Retina (tissue), 1 donor: Measurements from ENCODE around the gene CLCN2.
A peak's percentile ranks its signal among the peaks of the same experiment; 100 is the strongest.

Source experiments
- DNase-seq: peaks from one replicate; pipeline ENCODE4 v3.0.0-alpha.2; 2016

The CLCN2 gene

DNA sequence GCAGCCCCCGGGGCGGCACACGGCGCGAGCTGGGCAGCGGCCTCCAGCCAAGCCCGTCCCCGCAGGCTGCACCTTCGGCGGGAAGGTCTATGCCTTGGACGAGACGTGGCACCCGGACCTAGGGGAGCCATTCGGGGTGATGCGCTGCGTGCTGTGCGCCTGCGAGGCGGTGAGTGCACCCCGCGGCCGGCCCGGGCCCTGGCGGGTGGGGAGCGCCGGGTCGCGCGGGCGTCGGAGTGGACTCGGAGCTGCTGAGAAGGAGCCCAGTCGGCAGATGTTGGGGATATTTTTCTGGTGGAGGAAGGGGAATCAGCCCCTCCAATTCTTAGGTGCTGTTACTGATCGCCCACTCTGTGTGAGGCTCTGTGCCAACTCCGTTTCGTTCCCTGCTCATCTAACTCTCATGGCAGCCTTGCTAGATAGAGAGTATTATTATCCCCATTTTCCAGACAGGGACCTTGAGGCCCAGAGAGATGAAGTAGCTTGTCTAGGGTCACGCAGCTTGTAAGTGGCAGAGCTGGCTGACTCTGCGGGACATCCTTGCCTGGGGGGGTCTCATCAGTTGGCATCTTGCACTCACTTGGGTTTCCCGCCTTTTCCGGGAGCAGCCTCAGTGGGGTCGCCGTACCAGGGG is 19.3 kb upstream of the CLCN2 start:
- peak; percentile 63 for DNase-seq

DNA sequence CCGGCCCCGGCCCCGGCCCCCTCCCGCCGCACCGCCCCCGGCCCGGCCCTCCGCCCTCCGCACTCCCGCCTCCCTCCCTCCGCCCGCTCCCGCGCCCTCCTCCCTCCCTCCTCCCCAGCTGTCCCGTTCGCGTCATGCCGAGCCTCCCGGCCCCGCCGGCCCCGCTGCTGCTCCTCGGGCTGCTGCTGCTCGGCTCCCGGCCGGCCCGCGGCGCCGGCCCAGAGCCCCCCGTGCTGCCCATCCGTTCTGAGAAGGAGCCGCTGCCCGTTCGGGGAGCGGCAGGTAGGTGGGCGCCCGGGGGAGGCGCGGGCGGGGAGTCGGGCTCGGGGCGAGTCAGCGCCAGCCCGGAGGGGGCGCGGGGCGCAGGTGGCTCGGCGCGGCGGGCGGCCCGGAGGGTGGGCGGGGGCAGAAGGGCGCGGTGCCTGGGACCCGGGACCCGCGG is 18.8 kb upstream of the CLCN2 start:
- no peak for DNase-seq

DNA sequence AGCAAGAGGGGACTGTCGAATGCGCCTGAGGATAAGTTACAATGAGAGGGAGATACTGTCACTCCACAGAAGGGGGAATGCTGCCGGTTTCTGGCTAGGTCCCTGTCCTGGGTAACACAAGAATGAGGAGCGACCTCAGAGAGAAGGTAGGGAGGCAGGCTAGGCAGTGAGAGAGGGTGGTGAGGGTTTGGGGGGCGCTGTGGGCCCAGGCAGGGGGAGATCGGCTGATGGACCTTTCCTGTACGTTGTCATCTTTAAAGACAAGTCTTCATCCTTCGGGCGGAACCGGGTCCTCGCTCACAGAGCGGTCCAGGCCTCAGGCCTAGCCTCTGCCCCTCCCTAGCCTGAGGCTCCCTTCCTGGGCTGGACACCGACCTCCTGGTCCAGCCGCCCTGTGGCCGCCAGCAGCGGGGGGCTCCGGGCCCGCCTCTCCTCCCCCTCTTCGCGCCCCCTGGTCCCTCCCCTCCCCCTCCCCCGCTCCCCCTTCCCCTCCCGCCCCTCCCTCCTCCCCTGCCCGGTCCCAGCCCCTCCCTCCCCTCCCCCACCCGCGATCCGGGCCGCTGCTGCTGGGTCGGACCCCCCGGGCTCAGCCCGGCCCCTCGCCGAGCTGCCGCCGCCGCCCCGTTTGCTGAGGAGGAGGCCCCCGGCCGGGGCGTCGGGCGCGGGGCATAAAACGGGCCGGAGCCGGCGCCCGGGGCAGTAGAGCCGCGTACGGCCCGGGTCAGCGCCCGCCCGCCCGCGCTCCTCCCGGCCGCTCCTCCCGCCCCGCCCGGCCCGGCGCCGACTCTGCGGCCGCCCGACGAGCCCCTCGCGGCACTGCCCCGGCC is 18.2 kb upstream of the CLCN2 start, which contains the start of gene CHRD:
CHRD (plus strand) TSS at position 697 of the 827 bp plus-strand sequence. CDS start 265 bp downstream, outside the sequence.
- peak; percentile 51 for DNase-seq

DNA sequence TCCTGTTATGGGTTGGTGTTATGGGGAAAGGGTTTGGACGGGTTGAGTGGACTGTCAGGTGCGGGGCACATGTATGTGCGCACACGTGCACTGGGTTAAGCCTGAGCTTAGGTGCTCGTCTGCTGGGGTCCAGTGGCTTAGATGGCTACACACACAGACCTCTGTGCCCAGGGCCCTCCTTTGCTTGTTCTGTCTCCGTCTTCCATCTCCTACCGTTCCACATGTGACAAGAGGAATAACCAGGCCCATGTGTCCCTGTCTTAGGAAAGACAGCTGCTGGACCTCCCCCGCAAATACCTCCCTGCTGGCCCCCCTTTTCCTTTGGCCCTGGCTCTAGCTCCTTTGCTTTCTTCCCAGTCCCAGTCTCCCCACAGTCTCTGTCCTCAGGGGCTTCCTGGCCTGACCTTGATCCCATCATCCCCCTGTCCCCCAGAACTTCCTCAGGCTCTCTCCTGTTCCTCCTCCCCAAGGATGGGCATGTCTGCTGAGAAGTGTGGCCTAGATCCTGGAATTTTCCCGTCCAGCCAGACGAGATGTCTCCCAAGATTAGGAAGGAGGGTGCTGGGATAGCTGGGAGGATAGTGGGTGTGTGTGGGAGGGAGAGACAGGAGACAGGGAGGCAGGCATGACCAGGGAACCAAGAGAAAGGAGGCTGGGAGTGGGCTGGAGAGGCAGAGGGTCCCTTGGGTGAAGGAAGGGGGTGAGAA is 17.4 kb upstream of the CLCN2 start:
- DNase-seq: no peak

DNA sequence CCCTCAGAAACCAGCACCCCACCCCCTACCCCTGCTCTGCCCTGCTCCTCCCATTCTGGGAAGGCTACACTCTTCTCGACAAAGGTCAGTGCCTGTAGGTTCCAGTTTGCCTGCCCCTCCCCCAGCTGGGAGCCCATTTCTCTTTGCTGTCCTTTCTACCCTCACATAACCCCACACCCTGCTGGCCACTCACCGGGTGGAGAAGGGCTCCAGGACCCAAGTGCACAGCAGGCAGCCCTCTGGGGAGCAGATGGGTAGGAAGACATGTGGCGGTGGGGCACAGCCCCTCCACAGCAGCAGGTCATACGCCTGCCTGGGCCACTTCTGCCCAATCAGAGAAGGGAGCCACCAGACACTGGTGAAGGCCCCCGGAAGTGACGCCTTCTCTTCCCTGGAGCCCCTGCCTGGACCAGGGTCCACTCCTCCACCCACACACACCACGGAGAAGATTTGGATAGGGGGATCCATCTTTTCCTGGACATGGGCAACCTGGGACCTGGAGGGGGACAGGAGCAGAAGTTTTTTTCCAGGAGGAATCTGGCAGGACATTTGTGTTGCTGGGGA is 16.6 kb upstream of the CLCN2 start, which contains the start of gene THPO:
THPO (minus strand) TSS at position 326 of the 564 bp plus-strand sequence. CDS start 1,948 bp downstream, outside the sequence.
- DNase-seq: no peak

DNA sequence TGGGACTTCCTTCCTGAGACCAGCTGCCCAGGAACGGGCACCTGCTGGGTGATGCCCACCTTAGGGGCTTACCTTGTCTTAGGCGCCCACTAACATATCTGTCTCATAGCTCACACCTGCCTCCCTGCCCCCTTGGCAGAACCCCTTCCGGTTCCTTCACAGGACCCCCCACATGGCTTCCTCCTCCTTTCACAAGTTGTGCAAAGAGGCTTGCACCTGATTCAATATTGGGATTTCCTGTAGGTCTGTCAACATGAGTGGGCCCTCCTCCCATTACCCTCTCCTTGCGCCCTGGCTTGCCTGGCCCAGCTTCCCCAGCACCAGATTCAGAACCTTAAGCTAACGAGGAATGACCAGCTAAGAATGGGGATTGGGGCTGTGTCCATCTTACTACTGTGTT is 16.0 kb upstream of the CLCN2 start:
- no peak for DNase-seq

DNA sequence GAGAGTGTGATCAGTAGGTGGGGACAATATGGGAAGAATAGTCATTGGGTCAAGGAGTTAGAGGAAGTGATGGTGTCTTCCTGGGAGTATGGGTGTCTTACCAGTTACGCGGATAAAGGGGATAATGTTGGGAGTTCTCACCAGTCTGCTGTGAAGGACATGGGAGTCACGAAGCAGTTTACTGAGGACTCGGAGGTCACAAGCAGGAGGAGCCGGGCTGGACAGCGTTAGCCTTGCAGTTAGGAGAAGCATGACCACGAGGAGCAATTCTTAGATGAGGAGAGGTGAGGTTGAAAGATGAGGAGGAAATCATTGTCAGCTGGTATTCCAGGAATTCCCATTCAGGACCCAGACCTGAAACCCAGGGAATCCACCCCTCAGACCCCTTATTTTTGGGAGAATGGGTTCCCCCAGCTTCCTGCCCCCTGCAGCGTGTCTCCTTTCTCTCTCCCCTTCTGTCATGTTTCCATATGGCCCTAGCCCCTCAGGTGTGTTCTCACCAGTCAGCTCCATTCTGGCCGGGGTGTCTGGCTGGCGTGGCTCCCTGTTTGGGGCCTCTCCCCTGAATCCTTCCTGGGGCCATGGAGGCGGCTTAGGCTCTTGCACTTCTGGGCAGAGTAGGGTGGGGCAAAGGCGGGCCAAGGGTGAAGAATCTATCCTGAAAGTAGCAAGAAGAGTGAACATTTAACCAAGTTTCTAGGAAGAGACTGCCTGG is 14.5 kb upstream of the CLCN2 start:
- no peak for DNase-seq

DNA sequence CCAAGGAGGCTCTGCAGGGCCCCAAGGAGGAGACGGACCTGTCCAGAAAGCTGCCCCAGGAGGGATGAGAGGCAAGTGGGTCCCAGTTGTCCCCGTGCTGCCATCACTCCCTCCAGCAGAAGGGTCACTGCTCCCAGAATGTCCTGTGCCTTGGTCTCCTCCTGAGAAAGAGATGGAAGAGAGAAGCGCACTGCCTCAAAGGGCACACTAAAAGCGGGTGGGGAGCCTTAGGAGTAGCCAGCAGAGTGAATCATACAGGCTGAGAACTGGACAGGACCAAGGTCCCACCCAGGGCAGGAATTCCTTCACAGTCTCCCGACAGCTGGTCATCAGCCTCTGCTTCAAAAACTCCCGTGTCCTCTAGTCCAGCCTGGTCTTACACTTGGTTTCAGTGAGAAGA is 12.0 kb upstream of the CLCN2 start:
- DNase-seq: no peak

DNA sequence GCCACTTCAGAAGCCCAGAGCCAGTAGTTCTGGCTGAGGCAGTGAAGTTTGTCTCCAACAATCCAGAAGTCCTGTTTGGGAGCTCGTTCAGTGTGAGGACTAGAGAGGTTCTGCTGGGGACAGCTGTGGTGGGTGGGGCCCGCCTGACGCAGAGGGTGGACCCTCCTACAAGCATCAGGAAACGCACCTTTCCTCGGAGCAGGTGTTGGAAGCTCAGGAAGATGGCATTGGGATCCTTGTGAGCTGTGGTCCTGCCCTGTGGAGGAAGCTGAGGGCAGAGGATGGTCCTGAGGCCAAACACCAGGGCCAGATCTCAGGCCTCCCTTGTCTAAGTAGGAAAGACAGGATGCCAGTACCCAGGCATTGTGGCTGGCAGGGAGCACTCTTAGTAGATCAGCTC is 11.5 kb upstream of the CLCN2 start:
- no peak for DNase-seq

DNA sequence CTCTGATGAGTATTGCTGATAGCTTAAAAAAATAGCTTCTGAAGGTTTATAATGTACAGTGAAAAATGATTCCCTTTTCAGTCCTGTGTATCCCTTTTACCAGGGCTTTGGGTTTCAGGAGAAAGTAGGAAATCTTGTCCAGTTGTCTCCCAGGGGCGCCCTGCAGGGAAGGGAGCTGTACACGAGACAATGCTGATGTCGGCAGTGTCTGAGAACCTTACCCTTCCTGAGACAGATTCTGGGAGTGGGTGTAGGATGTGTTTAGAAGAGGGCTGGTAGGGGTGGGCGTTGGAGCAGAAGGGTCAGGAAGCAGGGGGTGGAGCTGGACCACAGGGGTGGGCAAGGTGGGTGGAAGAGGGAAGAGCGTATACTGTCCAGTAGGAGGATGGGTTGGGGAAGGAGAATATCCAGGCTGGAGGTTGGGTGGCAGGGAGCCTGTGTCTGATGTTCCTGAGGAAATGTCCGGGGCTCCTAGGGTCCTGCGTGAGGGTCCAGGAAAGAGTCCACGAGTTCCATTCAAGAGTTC is 11.0 kb upstream of the CLCN2 start:
- no peak for DNase-seq

DNA sequence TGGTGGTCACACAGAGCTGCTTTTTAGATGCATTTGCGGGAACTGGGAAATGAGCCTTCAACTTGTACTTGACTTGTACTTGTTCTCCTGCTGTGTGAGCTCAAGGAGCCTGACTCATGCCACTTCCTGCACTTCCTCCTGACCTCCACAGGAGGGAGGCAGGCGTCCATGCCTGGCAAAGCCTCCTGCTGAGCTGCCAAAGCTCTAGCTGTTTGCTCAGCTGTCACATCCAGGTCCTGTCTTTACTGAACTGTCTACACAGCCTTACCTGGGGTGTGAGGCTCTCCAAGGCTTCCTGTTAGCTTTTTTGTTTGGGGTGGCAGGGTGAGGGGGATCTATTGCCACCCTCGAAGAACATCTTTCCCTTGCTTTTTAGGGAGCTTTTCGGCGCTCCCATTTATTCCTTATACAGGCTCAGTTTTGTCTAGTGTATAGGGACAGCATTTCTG is 10.2 kb upstream of the CLCN2 start:
- DNase-seq: peak; percentile 74

DNA sequence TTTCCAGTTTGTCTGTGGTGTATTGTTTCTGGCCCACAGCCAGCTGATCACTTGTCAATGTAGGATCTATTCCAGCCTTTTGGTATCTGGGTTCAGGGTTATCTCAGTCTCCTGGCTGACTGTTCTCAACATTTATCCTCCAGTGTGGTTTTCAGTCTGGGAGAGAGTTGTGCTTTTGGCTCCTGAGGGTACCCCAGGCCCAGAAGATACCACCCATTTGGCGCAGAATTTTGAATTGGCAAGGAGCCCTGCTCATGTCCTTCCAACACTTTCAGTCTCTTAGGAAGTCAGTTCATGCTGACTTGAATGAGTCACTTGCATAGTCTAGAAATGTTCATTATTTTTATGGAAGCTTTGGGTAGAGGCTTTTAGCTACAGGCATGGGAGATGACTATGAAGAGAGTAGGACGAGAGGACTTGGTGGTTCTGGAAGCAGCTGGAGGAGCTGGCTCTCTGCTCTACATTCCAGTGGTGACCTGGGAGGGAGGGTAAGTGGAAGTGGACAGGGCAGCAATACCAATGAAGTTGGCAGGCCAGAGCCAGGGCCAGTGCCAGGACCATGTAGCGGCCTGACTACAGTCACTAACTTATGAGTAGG is 7.3 kb upstream of the CLCN2 start:
- no peak for DNase-seq

DNA sequence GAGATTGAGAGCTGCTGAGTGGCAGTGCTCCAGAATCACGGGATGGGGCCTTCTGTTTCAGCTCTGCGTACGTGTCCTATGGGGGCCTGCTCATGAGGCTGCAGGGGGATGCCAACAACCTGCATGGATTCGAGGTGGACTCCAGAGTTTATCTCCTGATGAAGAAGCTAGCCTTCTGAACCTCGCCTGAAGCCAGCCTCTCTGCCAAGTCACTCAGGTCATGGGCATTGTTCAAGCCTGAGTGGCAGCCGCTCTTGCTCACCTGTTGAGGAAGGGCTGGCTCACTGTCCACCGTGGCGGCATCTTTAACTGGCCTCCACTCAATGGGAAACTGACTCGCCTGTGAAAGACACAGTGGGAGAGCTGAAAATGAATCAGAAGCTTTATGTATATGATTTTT is 6.7 kb upstream of the CLCN2 start:
- DNase-seq: no peak

DNA sequence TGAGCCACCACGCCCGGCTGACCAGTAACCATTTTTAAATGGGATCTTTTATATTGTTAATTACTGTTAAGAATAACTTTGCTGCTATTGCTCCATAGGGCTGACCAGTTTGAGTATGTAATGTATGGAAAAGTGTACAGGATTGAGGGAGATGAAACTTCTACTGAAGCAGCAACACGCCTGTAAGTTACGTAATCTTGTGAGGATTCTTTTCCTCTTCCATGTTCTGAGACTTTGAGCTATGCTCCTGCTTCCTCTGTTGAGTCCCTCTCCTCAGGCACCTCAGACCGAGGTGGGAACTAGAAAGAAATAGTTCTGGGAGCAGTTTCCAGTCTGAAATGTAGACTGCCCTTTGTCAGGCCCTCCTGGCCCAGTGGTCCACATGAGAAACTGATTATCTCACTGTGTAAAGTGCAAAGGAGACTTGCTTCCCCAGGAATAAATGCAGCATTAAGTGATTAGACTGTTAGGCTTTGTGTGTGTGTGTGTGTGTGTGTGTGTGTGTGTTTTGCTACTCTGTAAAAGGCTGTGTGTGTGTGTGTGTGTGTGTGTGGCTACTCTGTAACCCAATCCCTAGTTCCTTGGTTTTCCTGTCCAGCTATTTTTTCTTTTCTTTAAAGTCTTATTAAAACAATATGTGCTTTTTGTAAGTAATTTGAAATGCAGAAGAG is 5.3 kb upstream of the CLCN2 start:
- DNase-seq: no peak

DNA sequence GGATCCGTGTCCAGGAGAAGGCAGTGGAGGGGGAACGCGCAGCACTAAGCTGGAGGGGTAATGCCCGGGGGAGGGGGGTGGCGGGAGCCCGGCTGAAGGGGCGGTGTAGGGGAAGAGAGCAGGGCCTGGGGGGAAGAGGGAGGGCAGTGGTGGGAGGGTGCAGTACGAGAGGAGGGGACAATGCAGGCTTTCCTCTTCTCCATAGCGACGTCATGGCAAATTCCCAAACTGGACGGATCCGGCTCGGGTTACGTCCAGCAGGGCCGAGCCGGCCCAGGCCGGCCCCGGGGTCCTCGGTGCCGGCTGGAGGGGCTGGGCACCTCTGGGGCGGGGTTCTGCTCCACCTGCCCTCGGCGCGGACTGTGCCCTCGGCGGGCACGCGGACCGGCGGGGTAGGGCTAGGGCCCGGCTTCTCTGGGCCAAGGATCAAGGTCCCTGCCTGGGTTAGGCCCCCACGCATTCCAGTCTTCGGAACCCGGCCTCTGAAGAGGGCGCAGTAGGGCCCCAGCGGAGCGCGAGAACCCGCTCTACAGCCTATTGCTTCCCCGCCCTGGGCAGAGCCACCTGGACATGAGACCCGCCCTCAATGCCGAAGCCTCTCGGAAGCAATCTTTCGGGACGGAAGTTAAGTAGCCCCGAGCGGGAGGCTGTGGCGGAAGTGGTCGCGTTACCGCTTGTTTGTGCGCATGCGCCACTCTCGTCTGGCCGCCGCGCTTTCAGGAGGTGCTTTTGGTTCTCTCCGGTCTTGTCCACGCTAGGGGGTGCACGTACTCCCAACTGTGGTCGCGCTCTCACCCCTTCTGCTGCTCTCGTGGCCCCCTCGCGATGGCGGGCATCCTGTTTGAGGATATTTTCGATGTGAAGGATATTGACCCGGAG is 1.5 kb upstream of the CLCN2 start:
- DNase-seq: peak; percentile 97

DNA sequence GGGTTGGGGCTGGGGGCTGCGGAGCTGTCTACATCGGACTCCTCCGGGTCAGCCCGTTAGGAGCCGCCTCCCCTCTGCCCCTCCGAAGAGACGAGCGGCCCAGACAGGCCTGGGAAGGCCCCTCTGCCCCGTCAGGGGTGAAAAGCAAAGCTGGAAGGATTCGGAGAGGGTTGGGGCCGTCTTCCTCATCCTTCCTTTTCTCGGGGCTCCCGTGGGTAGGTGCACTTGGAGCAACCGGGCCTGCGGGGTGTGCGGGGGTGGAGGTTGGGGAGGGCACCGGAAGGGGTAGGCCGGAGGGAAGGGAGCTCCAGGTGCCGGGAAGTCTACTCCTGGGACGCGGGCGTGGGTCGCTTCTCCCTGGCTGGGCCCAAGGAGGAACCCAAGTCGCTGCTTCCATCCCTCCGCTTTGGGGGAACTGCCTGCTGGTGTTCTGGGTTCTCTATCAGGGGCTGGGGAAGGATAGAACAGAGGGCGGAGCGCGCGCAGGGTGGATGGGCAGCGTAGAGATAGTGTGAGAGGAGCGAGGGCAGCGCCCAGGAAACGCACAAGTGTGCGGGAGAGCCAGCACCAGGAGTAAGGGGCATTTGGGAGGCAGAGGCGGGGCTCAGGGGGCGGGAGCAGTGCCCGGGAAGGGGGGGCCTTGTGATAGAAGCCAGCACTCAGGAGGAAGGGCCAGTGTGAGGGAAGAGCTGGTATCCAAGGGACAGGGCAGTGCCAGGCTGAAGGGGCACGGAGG is 695 bp upstream of the CLCN2 start:
- DNase-seq: peak; percentile 79

DNA sequence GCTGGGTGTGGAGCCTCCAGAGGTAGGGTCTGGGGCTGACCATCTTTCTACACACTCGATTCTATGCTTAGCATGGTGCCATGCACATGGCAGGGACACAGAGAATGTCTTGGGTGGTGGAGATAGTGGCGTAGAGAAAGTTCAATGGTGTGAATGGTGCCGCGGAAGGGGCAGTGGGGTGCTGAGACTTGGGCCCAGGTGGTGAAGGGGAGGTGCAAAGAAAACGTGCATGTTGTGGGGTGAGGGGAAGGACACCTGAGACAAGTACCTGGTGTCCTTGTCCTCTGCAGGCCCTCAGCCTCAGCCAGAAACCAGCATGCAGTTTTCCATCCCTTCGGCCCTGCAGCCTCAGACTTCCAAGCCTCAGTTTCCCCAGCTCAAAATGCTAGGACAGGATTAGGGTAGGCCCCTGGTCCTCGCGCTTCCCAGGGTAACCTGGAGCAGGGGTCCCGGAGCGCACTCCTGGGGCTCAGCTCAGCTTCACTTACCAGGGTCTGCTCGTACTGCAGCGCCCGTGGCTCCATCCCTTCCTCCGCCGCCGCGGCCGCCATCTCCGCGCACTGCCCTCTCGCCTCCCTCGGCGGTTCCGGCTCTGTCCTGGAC is 375 bp downstream of the CLCN2 start:
- peak; percentile 70 for DNase-seq

DNA sequence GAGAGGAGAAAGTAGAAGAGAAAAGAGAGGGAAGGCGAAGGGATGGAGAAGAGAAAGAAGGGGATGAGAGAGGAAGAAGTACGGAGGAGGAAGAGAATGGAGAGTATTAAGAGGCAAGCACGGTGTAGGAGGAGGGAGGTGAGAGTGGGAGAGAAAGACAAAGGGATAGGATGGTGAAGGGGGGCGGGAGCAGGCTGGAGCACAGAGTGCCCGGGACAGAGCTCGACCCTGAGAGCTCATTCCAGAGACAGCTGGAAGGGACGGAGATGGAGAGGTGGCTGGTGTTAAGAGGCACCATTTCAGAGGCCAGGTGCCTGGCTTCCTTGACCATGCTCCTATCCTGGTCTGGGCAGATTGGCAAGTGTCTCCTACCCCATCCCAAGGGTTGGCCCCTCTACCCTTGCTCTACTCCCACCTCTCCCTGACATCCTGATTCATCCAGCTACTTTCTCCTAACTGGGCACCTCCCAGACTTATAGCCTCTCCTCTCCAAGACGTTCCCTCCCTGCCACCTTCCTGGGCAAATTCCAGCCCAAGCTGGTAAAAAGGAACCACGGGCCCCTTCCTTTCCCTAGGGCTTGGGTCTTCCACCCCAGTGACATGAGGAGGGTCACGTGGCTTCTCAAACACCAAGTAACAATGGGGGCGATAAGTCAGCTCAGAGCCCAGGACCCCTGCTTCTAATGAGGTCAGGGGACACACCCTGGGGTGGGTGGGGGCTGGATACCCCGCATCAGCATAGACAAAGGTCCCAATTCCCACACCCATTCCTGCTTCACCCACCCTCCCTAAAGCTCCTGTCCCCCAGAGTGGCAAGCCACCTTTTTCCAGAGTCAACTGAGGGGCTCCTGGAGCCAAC is 1.1 kb downstream of the CLCN2 start:
- no peak for DNase-seq
